ENCODE results near the gene INO80B. TPM values are rescaled to one million over a fixed set of nuclear protein-coding genes. Genes with fewer than 3 reads are reported as not detected.
"Not testable (repeated sequence)": the region's sequence is repeated elsewhere in the genome, so short reads cannot be mapped to it uniquely, and the experiment has no call there.

Gene INO80B
- total RNA-seq, 4 donors from 2014 or later: 15.9 to 75.9 (median 36.0) TPM

GRCh38 chr2:74474481-74474880 is 19.6 kb downstream of the INO80B start:
- H3K27me3 ChIP-seq: no peaks in the 10 kb centered on the region
- H3K27ac ChIP-seq: no peak overlapping the region
- no peak overlapping the region for H3K4me3 ChIP-seq
- DNase-seq (ENCODE audit: low spot score in 2 of 2): no peak
- peaks cover 20% of the 10 kb centered on the region for H3K4me1 ChIP-seq
- H3K36me3 ChIP-seq: peaks cover 17% of the 10 kb centered on the region
- 71% methylated on average over 1 of the region's 6 CpGs for WGBS
- H3K9me3 ChIP-seq: no peaks in the 10 kb centered on the region
- TF ChIP-seq EP300 (IDR thresholded peaks at IDR 0.05): no peak

GRCh38 chr2:74474899-74475298 is 20.0 kb downstream of the INO80B start:
- no peaks in the 10 kb centered on the region for H3K27me3 ChIP-seq
- peaks cover 20% of the 10 kb centered on the region for H3K4me1 ChIP-seq
- TF ChIP-seq POLR2AphosphoS5 (IDR thresholded peaks at IDR 0.05) (no peak), POLR2A (IDR thresholded peaks at IDR 0.05) (no peak), CTCF (IDR thresholded peaks at IDR 0.05) (no peak), EP300 (IDR thresholded peaks at IDR 0.05) (no peak)
- no peaks in the 10 kb centered on the region for H3K9me3 ChIP-seq
- H3K27ac ChIP-seq: no peak overlapping the region
- 95% methylated on average over 5 of the region's 5 CpGs for WGBS
- DNase-seq (ENCODE audit: low spot score in 2 of 2): no peak
- no peak overlapping the region for H3K4me3 ChIP-seq
- peaks cover 17% of the 10 kb centered on the region for H3K36me3 ChIP-seq

- Histone ChIP-seq H3K9me3 (no peaks in the 10 kb centered on the region), H3K27me3 (no peaks in the 10 kb centered on the region), H3K36me3 (peaks cover 3% of the 10 kb centered on the region), H3K4me3 (peak overlapping the region; percentile 79), H3K27ac (no peak overlapping the region), H3K4me1 (peaks cover 31% of the 10 kb centered on the region)
- TF ChIP-seq EP300 (IDR thresholded peaks at IDR 0.05): no peak
- TF ChIP-seq POLR2A (IDR thresholded peaks at IDR 0.05): no peak
- no peak for TF ChIP-seq POLR2AphosphoS5 (IDR thresholded peaks at IDR 0.05)
- no peak for TF ChIP-seq CTCF (IDR thresholded peaks at IDR 0.05)
- DNase-seq (ENCODE audit: low spot score in 2 of 2): no peak
- 50% methylated on average over 3 of the region's 3 CpGs for WGBS
Observed at GRCh38 chr2:74481431-74481830, 26.5 kb downstream of the INO80B start.

- Histone ChIP-seq H3K36me3 (peaks cover 3% of the 10 kb centered on the region), H3K27me3 (no peaks in the 10 kb centered on the region), H3K4me3 (peak overlapping the region; percentile 79), H3K9me3 (no peaks in the 10 kb centered on the region), H3K27ac (peak overlapping the region; percentile 82), H3K4me1 (peaks cover 31% of the 10 kb centered on the region)
- no peak for DNase-seq (ENCODE audit: low spot score in 2 of 2)
- TF ChIP-seq EP300 (IDR thresholded peaks at IDR 0.05) (no peak), POLR2AphosphoS5 (IDR thresholded peaks at IDR 0.05) (peak in 1 of 3 donors; percentile 23)
- whole genome bisulfite sequencing: no CpG with 5 or more reads among the region's 80 CpGs
Observed at GRCh38 chr2:74481961-74482800, 27.3 kb downstream of the INO80B start.

- Histone ChIP-seq H3K4me3 (peak within 1 kb of the TSS; percentile 79), H3K36me3 (peaks cover 3% of the 10 kb centered on the region), H3K9me3 (no peaks in the 10 kb centered on the region), H3K27me3 (no peaks in the 10 kb centered on the region), H3K4me1 (peaks cover 31% of the 10 kb centered on the region), H3K27ac (peak within 1 kb of the TSS; percentile 82)
- WGBS: 2% methylated on average over 28 of the region's 50 CpGs
- TF ChIP-seq CTCF (IDR thresholded peaks at IDR 0.05): peak; percentile 66 to 87
- peak in 2 of 3 donors; percentile 48 to 65 for TF ChIP-seq POLR2AphosphoS5 (IDR thresholded peaks at IDR 0.05)
- no peak for TF ChIP-seq POLR2A (IDR thresholded peaks at IDR 0.05)
- peak; percentile 98 to 99 for DNase-seq (ENCODE audit: low spot score in 2 of 2)
Observed at GRCh38 chr2:74482801-74483674, 28.2 kb downstream of the INO80B start, which contains the start of the genes CCDC142 and TTC31. TSS of gene CCDC142 (minus strand) at chr2:74482998. CDS start at chr2:74482837, 161 bp downstream. TSS of gene TTC31 (plus strand) at chr2:74483081. CDS start at chr2:74483096, 15 bp downstream.

GRCh38 chr2:74483675-74484164 is 28.8 kb downstream of the INO80B start:
- not testable (repeated sequence) for H3K36me3 ChIP-seq; H3K27me3 ChIP-seq; DNase-seq (ENCODE audit: low spot score in 2 of 2); H3K9me3 ChIP-seq; H3K27ac ChIP-seq
- Histone ChIP-seq H3K4me3 (peak overlapping the region; percentile 79), H3K4me1 (peaks cover 31% of the 10 kb centered on the region)
- 80% methylated on average over 19 of the region's 19 CpGs for WGBS
